HG03139 (cell line): ENCODE data around the gene DNAJC10.

Source experiments
- ATAC-seq: cut with Tn5 transposase; IDR thresholded peaks from one replicate; pipeline ENCODE4 v1.9.1; 2021; ENCODE audit not compliant: unreplicated experiment

DNAJC10 gene

DNA sequence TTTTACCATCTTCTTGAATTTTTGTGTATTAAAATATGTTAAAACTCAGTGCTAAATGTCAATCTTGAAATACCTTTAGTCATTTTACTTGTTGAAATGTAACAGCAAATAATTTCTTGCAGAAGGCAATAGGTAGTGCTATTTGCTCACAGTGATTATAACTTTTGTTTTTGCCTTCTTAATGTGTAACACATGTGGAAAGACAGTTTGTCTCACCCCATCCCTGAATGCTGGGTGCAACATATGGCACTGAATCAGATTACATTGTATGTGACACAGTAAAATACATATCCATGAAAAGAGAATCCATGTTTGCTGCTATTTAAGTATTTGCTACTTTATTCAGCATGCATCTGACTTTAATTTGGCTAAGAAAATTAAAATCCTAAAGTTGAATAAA is 115.0 kb downstream of the DNAJC10 start:
- ATAC-seq = no peak

GRCh38 chr2:182831921-182832320 is 115.9 kb downstream of the DNAJC10 start:
- no peak for ATAC-seq

DNA sequence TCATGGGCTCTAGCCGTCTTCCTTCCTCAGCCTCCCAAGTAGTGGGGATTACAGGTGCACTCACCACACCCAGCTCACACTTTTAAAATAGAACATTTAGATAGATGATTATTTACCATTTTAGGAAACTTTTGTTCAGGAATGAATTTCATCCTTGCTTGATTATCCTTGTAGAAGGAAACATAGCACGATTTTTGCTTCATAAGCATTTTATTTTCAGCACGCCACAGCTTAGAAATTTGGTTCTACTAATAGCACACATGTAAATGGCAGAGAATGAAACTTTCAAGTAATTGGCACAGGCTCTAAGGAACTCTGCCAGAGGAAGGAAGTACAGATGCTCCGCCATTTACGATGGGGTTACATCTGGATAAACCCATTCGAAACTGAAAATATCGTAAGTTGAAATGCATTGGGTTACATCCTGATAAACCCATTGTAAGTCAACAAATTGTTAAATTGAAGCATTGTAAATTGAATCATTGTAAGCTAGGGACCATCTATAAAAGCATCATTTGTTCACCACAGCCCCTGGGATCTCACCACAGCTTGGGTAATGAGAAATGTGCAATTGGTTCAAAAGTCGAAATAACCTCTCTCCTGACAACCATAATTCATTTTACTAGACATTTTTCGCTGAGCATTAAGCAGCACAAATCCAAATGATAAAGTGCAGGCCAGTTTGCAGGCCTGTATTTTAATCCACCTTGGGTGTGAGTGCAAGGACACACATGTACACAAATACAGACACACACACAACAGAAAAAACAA is 117.2 kb downstream of the DNAJC10 start:
- ATAC-seq = no peak

- ATAC-seq = no peak
Measured at GRCh38 chr2:182834293-182834692, 118.2 kb downstream of the DNAJC10 start.

GRCh38 chr2:182836451-182836850 is 120.4 kb downstream of the DNAJC10 start:
- ATAC-seq = no peak
